KOPT-K1 (cell line): ENCODE data around the gene PCSK9.

Source experiments
- H3K27ac ChIP-seq: fragments of 200-600 bp; sonication (generic); 2 replicates; pipeline ENCODE4 v1.5.1; 2016; ENCODE audit warnings: antibody characterized with exemption, mild to moderate bottlenecking, low read depth, low read length; ENCODE audit not compliant: poor library complexity, severe bottlenecking
- H3K36me3 ChIP-seq: fragments of 200-600 bp; sonication (generic); 2 replicates; pipeline ENCODE4 v1.5.1; 2017; ENCODE audit warnings: antibody characterized with exemption, mild to moderate bottlenecking, low read length, moderate library complexity; ENCODE audit not compliant: insufficient read depth
- H3K9me3 ChIP-seq: fragments of 200-600 bp; sonication (generic); 2 replicates; pipeline ENCODE4 v1.5.1; 2017; ENCODE audit warnings: antibody characterized with exemption, low read length, mild to moderate bottlenecking; ENCODE audit not compliant: insufficient read depth, poor library complexity, severe bottlenecking

PCSK9 gene

GRCh38 chr1:55039342-55040082 lies at the start of gene PCSK9:
TSS of gene PCSK9 (plus strand) at chr1:55039548. CDS start at chr1:55039838, 290 bp downstream.
- Histone ChIP-seq H3K27ac (no peak within 1 kb of the TSS), H3K36me3 (no peaks in the 10 kb centered on the region), H3K9me3 (no peaks in the 10 kb centered on the region)

- H3K9me3 ChIP-seq = no peaks in the 10 kb centered on the region
- no peaks in the 10 kb centered on the region for H3K36me3 ChIP-seq
- H3K27ac ChIP-seq = no peak overlapping the region
These were observed 49.2 kb upstream of the PCSK9 start for GRCh38 chr1:54989968-54990810.

GRCh38 chr1:54990916-54991315 lies 48.4 kb upstream of the PCSK9 start:
- H3K27ac ChIP-seq = no peak overlapping the region
- no peaks in the 10 kb centered on the region for H3K36me3 ChIP-seq
- H3K9me3 ChIP-seq = no peaks in the 10 kb centered on the region

- H3K9me3 ChIP-seq = no peaks in the 10 kb centered on the region
- H3K27ac ChIP-seq = no peak overlapping the region
- H3K36me3 ChIP-seq = no peaks in the 10 kb centered on the region
These were observed 47.4 kb upstream of the PCSK9 start for GRCh38 chr1:54991939-54992338.

- Histone ChIP-seq H3K36me3 (no peaks in the 10 kb centered on the region), H3K9me3 (no peaks in the 10 kb centered on the region), H3K27ac (no peak overlapping the region)
These were observed 46.2 kb upstream of the PCSK9 start for GRCh38 chr1:54993140-54993539.

- no peaks in the 10 kb centered on the region for H3K36me3 ChIP-seq
- no peak overlapping the region for H3K27ac ChIP-seq
- H3K9me3 ChIP-seq = no peaks in the 10 kb centered on the region
These were observed 44.9 kb upstream of the PCSK9 start for GRCh38 chr1:54994355-54994990.

- H3K27ac ChIP-seq = no peak overlapping the region
- no peaks in the 10 kb centered on the region for H3K36me3 ChIP-seq
- H3K9me3 ChIP-seq = no peaks in the 10 kb centered on the region
These were observed 44.2 kb upstream of the PCSK9 start for GRCh38 chr1:54995013-54995760.

GRCh38 chr1:54995835-54996234 lies 43.5 kb upstream of the PCSK9 start:
- no peaks in the 10 kb centered on the region for H3K36me3 ChIP-seq
- no peaks in the 10 kb centered on the region for H3K9me3 ChIP-seq
- H3K27ac ChIP-seq = no peak overlapping the region

- Histone ChIP-seq H3K9me3 (no peaks in the 10 kb centered on the region), H3K27ac (no peak overlapping the region), H3K36me3 (no peaks in the 10 kb centered on the region)
These were observed 42.9 kb upstream of the PCSK9 start for GRCh38 chr1:54996359-54996868.

- no peak overlapping the region for H3K27ac ChIP-seq
- H3K9me3 ChIP-seq = no peaks in the 10 kb centered on the region
- no peaks in the 10 kb centered on the region for H3K36me3 ChIP-seq
These were observed 42.3 kb upstream of the PCSK9 start for GRCh38 chr1:54996869-54997710.

GRCh38 chr1:54997711-54997986 lies 41.7 kb upstream of the PCSK9 start:
- H3K9me3 ChIP-seq = no peaks in the 10 kb centered on the region
- H3K27ac ChIP-seq = no peak overlapping the region

GRCh38 chr1:54998100-54998499 lies 41.2 kb upstream of the PCSK9 start:
- H3K9me3 ChIP-seq = no peaks in the 10 kb centered on the region
- no peaks in the 10 kb centered on the region for H3K36me3 ChIP-seq
- H3K27ac ChIP-seq = no peak overlapping the region

More at GRCh38 chr1:54997711-54997986, 41.7 kb upstream of the PCSK9 start:
- H3K36me3 ChIP-seq = no peaks in the 10 kb centered on the region

GRCh38 chr1:54998677-54999076 lies 40.7 kb upstream of the PCSK9 start, which contains the start of gene BSND:
TSS of gene BSND (plus strand) at chr1:54998933. CDS start at chr1:54999187, 254 bp downstream.
- Histone ChIP-seq H3K36me3 (no peaks in the 10 kb centered on the region), H3K27ac (no peak within 1 kb of the TSS), H3K9me3 (no peaks in the 10 kb centered on the region)
